Body of pancreas (tissue), 4 donors: Measurements from ENCODE around the gene COL1A2.

Experiments
- POLR2A ChIP-seq, 3 donors: fragments of 450-650 bp; IDR thresholded peaks; one replicate each; pipeline ENCODE4 v1.6.1; 2016; ENCODE audit warnings: antibody characterized with exemption in 3 of 3, mild to moderate bottlenecking in 2 of 3
- TF ChIP-seq, protein P1 (sequence below), 7 experiments: fragments of 450-650 bp in 4 of 7; fragments of 200-600 bp in 3 of 7; sonication (generic) in 3 of 7; IDR thresholded peaks; one replicate each; pipeline ENCODE4 v1.5.1; 2016 to 2019; ENCODE audit warnings: antibody characterized with exemption in 7 of 7

- TF ChIP-seq, protein P1, sequence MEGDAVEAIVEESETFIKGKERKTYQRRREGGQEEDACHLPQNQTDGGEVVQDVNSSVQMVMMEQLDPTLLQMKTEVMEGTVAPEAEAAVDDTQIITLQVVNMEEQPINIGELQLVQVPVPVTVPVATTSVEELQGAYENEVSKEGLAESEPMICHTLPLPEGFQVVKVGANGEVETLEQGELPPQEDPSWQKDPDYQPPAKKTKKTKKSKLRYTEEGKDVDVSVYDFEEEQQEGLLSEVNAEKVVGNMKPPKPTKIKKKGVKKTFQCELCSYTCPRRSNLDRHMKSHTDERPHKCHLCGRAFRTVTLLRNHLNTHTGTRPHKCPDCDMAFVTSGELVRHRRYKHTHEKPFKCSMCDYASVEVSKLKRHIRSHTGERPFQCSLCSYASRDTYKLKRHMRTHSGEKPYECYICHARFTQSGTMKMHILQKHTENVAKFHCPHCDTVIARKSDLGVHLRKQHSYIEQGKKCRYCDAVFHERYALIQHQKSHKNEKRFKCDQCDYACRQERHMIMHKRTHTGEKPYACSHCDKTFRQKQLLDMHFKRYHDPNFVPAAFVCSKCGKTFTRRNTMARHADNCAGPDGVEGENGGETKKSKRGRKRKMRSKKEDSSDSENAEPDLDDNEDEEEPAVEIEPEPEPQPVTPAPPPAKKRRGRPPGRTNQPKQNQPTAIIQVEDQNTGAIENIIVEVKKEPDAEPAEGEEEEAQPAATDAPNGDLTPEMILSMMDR (IDR thresholded peaks at IDR 0.05) = no peak
- no peak for TF ChIP-seq POLR2A (IDR thresholded peaks at IDR 0.05)
These were observed 38.5 kb downstream of the COL1A2 start for GRCh38 chr7:94433224-94433623.
